ENCODE results near the gene LPCAT3. TPM values are rescaled to one million over a fixed set of nuclear protein-coding genes. Genes with fewer than 3 reads are reported as not detected.

The LPCAT3 gene
- total RNA-seq, 1 experiment from 2014 or later: 45.8 TPM

- TF ChIP-seq REST (IDR thresholded peaks at IDR 0.05; ENCODE audit: low read depth): no peak
- TF ChIP-seq JUND (IDR thresholded peaks at IDR 0.05): no peak
- TF ChIP-seq TCF7L2 (IDR thresholded peaks at IDR 0.05; ENCODE audit: borderline replicate concordance, extremely low read depth, insufficient read depth, insufficient read length): no peak
- TF ChIP-seq EZH2 (IDR thresholded peaks at IDR 0.05): no peak
- no peak for TF ChIP-seq EGR1 (IDR thresholded peaks at IDR 0.05; ENCODE audit: low read depth)
- TF ChIP-seq ZNF274 (IDR thresholded peaks at IDR 0.05; ENCODE audit: low read depth, low read length): no peak
- no peak for TF ChIP-seq SIN3A (IDR thresholded peaks at IDR 0.05; ENCODE audit: low read depth)
- TF ChIP-seq ATF3 (IDR thresholded peaks at IDR 0.05): no peak
These were observed 42.8 kb downstream of the LPCAT3 start (continued) for GRCh38 chr12:6975297-6976032.

GRCh38 chr12:6974180-6974579, 44.1 kb downstream of the LPCAT3 start:
- Histone ChIP-seq H3K4me1 (ENCODE audit: control insufficient read depth in 1 of 2, insufficient read depth in 2 of 2, low read length in 2 of 2) (peaks cover 7 to 13% of the 10 kb centered on the region in 2 experiments), H3K27me3 (ENCODE audit: insufficient read depth, low read length) (no peaks in the 10 kb centered on the region), H3K4me3 (replicated peaks in 1 of 2; ENCODE audit: low read depth in 1 of 2, low read length in 2 of 2) (no peak overlapping the region), H2AFZ (ENCODE audit: low read depth, low read length, poor library complexity, severe bottlenecking) (no peak overlapping the region), H3K4me2 (ENCODE audit: low read length) (no peak overlapping the region), H3K36me3 (ENCODE audit: control insufficient read depth in 1 of 2, insufficient read depth in 2 of 2, low read length in 2 of 2) (peaks cover 37 to 54% of the 10 kb centered on the region in 2 experiments), H3K27ac (ENCODE audit: low read depth, low read length) (no peak overlapping the region), H4K20me1 (ENCODE audit: insufficient read depth) (no peaks in the 10 kb centered on the region), H3K9me2 (ENCODE audit: insufficient read depth) (no peaks in the 10 kb centered on the region), H3K9me3 (ENCODE audit: control insufficient read depth in 1 of 2, insufficient read depth in 1 of 2, low read depth in 1 of 2, low read length in 2 of 2) (no peaks in the 10 kb centered on the region), H3K9ac (ENCODE audit: low read length) (no peak overlapping the region), H3K79me2 (ENCODE audit: insufficient read depth, low read length) (peaks cover 55% of the 10 kb centered on the region)
- intact Hi-C loops (cut with micrococcal nuclease): loop anchor here (5.0 kb wide), 1 partner anchor 118 kb away; the partner anchor contains the start of gene C1R
- POLR2A ChIA-PET: interaction anchor here (1.0 to 1.9 kb wide), 3 partner anchors 28 to 44 kb away, joined by 3 to 7 read pairs (median 3); partner anchors contain the start of genes C12orf57, LPCAT3 and RNU7-1
- no peak for DNase-seq (ENCODE audit: low read depth, low spot score)
- BruUV-seq (replicated peaks): no TSS peak
- RAD21 ChIA-PET (ENCODE audit: low non-redundant PET in 1 of 2, low total read pairs in 2 of 2, uncharacterized antibody in 2 of 2, unreplicated experiment in 2 of 2): no interaction called here
- no peak for ATAC-seq
- CTCF ChIA-PET: no interaction called here
- TF ChIP-seq SP1 (IDR thresholded peaks at IDR 0.05; ENCODE audit: low read depth): no peak
- TF ChIP-seq JUND (IDR thresholded peaks at IDR 0.05): no peak
- TF ChIP-seq FOSL1 (IDR thresholded peaks at IDR 0.05; ENCODE audit: low read depth): no peak
- no peak for TF ChIP-seq ATF3 (IDR thresholded peaks at IDR 0.05)
- no peak for TF ChIP-seq MAX (IDR thresholded peaks at IDR 0.05)
- no peak for TF ChIP-seq CTCF (IDR thresholded peaks at IDR 0.05 in 2 of 3, conservative IDR thresholded peaks at IDR 0.05 in 1 of 3; ENCODE audit: borderline replicate concordance in 1 of 3, insufficient read depth in 1 of 3, low read depth in 2 of 3, low read length in 2 of 3)
- no peak for TF ChIP-seq EGR1 (IDR thresholded peaks at IDR 0.05; ENCODE audit: low read depth)
- no peak for TF ChIP-seq EZH2 (IDR thresholded peaks at IDR 0.05)
- TF ChIP-seq CBX3 (IDR thresholded peaks at IDR 0.05; ENCODE audit: low read depth): no peak
- no peak for TF ChIP-seq ZBTB33 (IDR thresholded peaks at IDR 0.05; ENCODE audit: extremely low read depth, insufficient replicate concordance, low read length)
- no peak for TF ChIP-seq EZH2phosphoT487 (IDR thresholded peaks at IDR 0.05; ENCODE audit: borderline replicate concordance)

All from HCT116 (cell line).